Measurements from ENCODE around the gene GNG12.

DNA sequence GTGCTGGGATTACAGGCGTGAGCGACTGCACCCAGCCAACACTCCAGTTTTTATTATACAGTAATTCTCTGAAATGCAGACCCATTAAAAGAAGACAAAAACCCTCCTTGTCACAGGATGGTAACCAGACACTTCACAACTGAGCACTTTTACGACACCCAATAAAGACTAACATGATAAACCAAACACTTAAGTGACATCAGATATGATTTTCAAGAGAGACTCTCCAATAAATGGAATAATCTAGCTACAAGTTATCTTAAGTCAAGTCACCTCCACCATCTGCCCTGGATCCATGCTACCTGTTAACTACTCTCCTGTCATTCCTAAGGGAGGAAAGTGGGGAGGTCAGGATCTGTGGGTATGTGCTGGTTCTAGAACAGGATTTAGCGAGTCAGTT, 5.6 kb downstream of the GNG12 start:
- no peak for TF ChIP-seq POLR2A (IDR thresholded peaks at IDR 0.05; ENCODE audit: low read depth, low read length)
- TF ChIP-seq POLR2AphosphoS5 (IDR thresholded peaks at IDR 0.05; ENCODE audit: low read depth, low read length) = no peak
- TF ChIP-seq TAF1 (IDR thresholded peaks at IDR 0.05; ENCODE audit: low read depth, low read length) = no peak

Data from GM12891 (cell line).